Measurements from ENCODE around the gene GABRG3. TPM values are rescaled to one million over a fixed set of nuclear protein-coding genes. Genes with fewer than 3 reads are reported as not detected.

Gene GABRG3
- total and polyA plus RNA-seq, 2 donors (not counting 3 experiments of a cell fraction or from before 2014, with no cell fraction given), result not detected

DNA sequence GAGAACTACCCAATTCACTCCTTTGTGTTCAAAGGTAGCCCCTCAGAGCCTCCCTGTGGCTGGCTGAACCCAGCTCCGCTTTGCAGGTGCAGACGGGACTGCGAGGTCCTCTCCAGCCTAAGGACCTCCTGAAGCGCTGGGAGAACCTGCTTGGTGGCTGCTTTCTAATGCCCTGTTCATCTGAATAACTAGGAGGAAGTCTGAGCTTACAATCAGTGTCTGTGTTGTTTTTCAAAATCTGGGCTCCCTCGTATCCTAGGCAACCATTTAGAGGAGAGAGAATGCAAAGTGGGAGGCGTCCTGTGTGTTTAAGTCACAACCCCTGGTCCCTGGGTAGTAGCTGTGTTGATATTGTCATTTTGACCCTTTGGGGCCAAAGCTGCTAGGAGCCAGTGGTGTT, 99.9 kb downstream of the GABRG3 start:
- no peaks in the 10 kb centered on the region for H3K27me3 ChIP-seq (ENCODE audit: control insufficient read depth in 2 of 2, insufficient read depth in 2 of 2, low read length in 2 of 2)
- H2AFZ ChIP-seq (ENCODE audit: low read depth, low read length), result no peak overlapping the region
- no peaks in the 10 kb centered on the region for H3K36me3 ChIP-seq (ENCODE audit: control insufficient read depth in 2 of 2, extremely low read depth in 1 of 2, insufficient read depth in 2 of 2, low read length in 2 of 2)
- no peaks in the 10 kb centered on the region for H3K9me1 ChIP-seq (replicated peaks; ENCODE audit: control insufficient read depth, extremely low read depth, insufficient read depth, low read length)
- DNase-seq (ENCODE audit: low read depth, low spot score) (no peak), FAIRE-seq (no peak)
- no TSS peak for BruUV-seq (replicated peaks)
- no peaks in the 10 kb centered on the region for H4K20me1 ChIP-seq (replicated peaks; ENCODE audit: control insufficient read depth, extremely low read depth, insufficient read depth, low read length)
- CTCF ChIA-PET, result no interaction called here
- no peak overlapping the region for H3K4me2 ChIP-seq (ENCODE audit: insufficient read depth, low read length)
- no peaks in the 10 kb centered on the region for H3K4me1 ChIP-seq (ENCODE audit: control insufficient read depth, extremely low read depth, insufficient read depth, low read length)
- no peaks in the 10 kb centered on the region for H3K79me2 ChIP-seq (ENCODE audit: control insufficient read depth, insufficient read depth, low read length)
- no peak overlapping the region for H3K27ac ChIP-seq (ENCODE audit: insufficient read depth, low read depth, low read length)
- POLR2A ChIA-PET, result no interaction called here
- no peak overlapping the region for H3K9ac ChIP-seq (replicated peaks; ENCODE audit: extremely low read depth, insufficient read depth, low read length)
- TF ChIP-seq FOS (IDR thresholded peaks at IDR 0.05; ENCODE audit: borderline replicate concordance, insufficient read depth, low read length), result no peak
- TF ChIP-seq, protein P1, sequence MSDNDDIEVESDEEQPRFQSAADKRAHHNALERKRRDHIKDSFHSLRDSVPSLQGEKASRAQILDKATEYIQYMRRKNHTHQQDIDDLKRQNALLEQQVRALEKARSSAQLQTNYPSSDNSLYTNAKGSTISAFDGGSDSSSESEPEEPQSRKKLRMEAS (IDR thresholded peaks at IDR 0.05; ENCODE audit: insufficient read depth, insufficient read length), result no peak
- TF ChIP-seq POLR2AphosphoS5 (IDR thresholded peaks at IDR 0.05; ENCODE audit: insufficient read depth, low read depth, low read length), result no peak
- TF ChIP-seq JUN (IDR thresholded peaks at IDR 0.05; ENCODE audit: borderline replicate concordance, insufficient read depth, insufficient read length, low read depth), result no peak
- TF ChIP-seq EZH2 (IDR thresholded peaks at IDR 0.05; ENCODE audit: borderline replicate concordance, low read depth, low read length, severe bottlenecking), result no peak
- no peak for TF ChIP-seq MYC (IDR thresholded peaks at IDR 0.05; ENCODE audit: low read depth, low read length)
- TF ChIP-seq, protein P2, sequence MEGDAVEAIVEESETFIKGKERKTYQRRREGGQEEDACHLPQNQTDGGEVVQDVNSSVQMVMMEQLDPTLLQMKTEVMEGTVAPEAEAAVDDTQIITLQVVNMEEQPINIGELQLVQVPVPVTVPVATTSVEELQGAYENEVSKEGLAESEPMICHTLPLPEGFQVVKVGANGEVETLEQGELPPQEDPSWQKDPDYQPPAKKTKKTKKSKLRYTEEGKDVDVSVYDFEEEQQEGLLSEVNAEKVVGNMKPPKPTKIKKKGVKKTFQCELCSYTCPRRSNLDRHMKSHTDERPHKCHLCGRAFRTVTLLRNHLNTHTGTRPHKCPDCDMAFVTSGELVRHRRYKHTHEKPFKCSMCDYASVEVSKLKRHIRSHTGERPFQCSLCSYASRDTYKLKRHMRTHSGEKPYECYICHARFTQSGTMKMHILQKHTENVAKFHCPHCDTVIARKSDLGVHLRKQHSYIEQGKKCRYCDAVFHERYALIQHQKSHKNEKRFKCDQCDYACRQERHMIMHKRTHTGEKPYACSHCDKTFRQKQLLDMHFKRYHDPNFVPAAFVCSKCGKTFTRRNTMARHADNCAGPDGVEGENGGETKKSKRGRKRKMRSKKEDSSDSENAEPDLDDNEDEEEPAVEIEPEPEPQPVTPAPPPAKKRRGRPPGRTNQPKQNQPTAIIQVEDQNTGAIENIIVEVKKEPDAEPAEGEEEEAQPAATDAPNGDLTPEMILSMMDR (IDR thresholded peaks at IDR 0.05; ENCODE audit: extremely low read depth in 1 of 2, insufficient read depth in 1 of 2, low read depth in 1 of 2, low read length in 2 of 2), result no peak
- TF ChIP-seq POLR2A (IDR thresholded peaks at IDR 0.05; ENCODE audit: low read depth, low read length), result no peak
- TF ChIP-seq GATA2 (IDR thresholded peaks at IDR 0.05; ENCODE audit: insufficient read depth, insufficient read length, low read depth, low read length), result no peak
- dilution Hi-C loops (cut with MboI; ENCODE audit: extremely low pct_ligation_motif_present, low sequenced_read_pairs) (no loop called here), intact Hi-C loops (cut with micrococcal nuclease) (no loop called here)
- no peak overlapping the region for H3K4me3 ChIP-seq (replicated peaks in 1 of 3; ENCODE audit: insufficient read depth in 1 of 3, low read depth in 1 of 3, low read length in 3 of 3)
- no peaks in the 10 kb centered on the region for H3K9me3 ChIP-seq (replicated peaks; ENCODE audit: control insufficient read depth, insufficient read depth, low read length)

All from endothelial cell of umbilical vein (primary cell).